HG03108 (cell line): ENCODE data around the gene BMP10.

Experiments used
- ATAC-seq: cut with Tn5 transposase; IDR thresholded peaks from one replicate; pipeline ENCODE4 v1.9.1; 2021; ENCODE audit warnings: moderate library complexity; ENCODE audit not compliant: unreplicated experiment

BMP10 gene

GRCh38 chr2:68825866-68826265 is 45.3 kb downstream of the BMP10 start:
- ATAC-seq: no peak

GRCh38 chr2:68824831-68825230 is 46.4 kb downstream of the BMP10 start:
- no peak for ATAC-seq

- ATAC-seq: no peak
These were observed 48.9 kb downstream of the BMP10 start for GRCh38 chr2:68822207-68822872.

GRCh38 chr2:68819556-68819955 is 51.6 kb downstream of the BMP10 start:
- ATAC-seq: no peak

GRCh38 chr2:68817306-68817705 is 53.9 kb downstream of the BMP10 start:
- no peak for ATAC-seq
